A673 (cell line): Measurements from ENCODE around the gene GABARAP.

ENCODE experiments used
- EZH2 ChIP-seq: fragments of 200-600 bp; sonication (generic); IDR thresholded peaks from 2 replicates; pipeline ENCODE4 v1.6.1; 2017; ENCODE audit warnings: borderline replicate concordance, low read depth, mild to moderate bottlenecking, mixed read lengths, antibody characterized with exemption, low read length; ENCODE audit not compliant: poor library complexity, severe bottlenecking
- TF ChIP-seq, protein P1 (sequence below): fragments of 300-800, 200-600 bp; sonication (generic); conservative IDR thresholded peaks from 2 replicates; pipeline ENCODE4 v1.5.1; 2017; ENCODE audit warnings: low read depth, mild to moderate bottlenecking, antibody characterized with exemption, low read length, moderate library complexity, mixed read lengths

GRCh38 chr17:7234083-7234951 is 7.9 kb downstream of the GABARAP start, which contains the start of gene DVL2:
- TF ChIP-seq EZH2, result no peak
- TF ChIP-seq, protein P1, sequence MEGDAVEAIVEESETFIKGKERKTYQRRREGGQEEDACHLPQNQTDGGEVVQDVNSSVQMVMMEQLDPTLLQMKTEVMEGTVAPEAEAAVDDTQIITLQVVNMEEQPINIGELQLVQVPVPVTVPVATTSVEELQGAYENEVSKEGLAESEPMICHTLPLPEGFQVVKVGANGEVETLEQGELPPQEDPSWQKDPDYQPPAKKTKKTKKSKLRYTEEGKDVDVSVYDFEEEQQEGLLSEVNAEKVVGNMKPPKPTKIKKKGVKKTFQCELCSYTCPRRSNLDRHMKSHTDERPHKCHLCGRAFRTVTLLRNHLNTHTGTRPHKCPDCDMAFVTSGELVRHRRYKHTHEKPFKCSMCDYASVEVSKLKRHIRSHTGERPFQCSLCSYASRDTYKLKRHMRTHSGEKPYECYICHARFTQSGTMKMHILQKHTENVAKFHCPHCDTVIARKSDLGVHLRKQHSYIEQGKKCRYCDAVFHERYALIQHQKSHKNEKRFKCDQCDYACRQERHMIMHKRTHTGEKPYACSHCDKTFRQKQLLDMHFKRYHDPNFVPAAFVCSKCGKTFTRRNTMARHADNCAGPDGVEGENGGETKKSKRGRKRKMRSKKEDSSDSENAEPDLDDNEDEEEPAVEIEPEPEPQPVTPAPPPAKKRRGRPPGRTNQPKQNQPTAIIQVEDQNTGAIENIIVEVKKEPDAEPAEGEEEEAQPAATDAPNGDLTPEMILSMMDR, result no peak
